COR-L47 (cell line): ENCODE measurements around the gene EID3.
"Not testable (repeated sequence)": the region's sequence is repeated elsewhere in the genome, so short reads cannot be mapped to it uniquely, and the experiment has no call there.

Experiments
- DNase-seq: peaks from one replicate; lab custom pipeline; 2025; lab: John Stamatoyannopoulos, UW

EID3 gene

DNA sequence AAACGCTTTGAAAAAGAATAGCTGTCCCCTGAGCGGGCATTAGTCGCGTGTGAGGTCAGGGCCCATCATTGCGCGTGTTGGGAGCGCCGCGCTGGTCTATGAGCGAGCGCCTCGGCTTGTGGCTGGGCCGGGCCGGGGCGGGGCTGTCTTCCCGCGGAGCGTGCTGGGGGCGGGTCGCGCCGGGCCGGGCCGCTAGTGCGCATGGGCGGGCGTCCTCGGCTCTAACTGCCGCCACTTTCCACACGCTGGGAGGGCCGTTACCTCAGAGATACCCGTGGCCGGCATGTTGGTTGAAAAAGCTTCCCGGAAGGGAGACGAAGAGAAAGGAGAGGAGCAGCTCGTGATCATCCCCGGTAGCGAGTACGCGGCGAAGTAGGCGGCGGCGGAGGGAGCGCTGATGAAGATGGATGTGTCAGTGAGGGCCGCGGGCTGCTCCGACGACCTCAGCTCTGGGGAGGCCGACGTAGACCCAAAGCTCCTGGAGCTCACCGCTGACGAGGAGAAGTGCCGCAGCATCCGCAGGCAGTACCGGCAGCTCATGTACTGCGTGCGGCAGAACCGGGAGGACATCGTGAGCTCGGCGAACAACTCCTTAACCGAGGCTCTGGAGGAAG, at the start of gene EID3:
Gene EID3 (plus strand): TSS at position 202 of the 614 bp plus-strand sequence. CDS start 196 bp downstream, at position 398.
- DNase-seq, result no peak

DNA sequence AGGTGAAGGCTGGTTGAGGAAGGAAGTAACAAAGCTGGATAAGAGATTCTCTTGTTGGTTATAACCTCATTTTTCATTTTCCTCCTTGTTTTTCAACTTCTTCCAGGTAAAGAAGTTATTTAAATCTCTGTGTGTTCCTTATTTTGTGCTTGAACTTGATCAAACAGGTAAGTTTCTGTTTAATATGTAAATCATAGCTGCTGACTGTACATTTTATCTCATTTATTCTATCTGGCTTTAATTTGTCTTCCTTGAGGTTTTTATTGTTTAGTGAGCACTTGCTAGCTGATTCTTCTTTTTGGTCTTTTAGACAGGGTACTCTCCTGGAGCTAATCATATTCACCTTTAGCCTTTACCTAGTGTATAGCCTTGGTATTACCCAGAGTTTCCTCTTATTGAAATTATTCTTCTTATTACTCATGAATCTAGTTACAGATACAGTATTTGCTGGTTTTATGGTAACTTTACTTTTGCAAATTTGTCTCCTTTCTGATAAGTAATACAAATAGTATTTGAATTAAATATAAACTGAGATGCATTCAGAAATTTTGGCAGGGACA, 45.5 kb upstream of the EID3 start:
- DNase-seq, result no peak

DNA sequence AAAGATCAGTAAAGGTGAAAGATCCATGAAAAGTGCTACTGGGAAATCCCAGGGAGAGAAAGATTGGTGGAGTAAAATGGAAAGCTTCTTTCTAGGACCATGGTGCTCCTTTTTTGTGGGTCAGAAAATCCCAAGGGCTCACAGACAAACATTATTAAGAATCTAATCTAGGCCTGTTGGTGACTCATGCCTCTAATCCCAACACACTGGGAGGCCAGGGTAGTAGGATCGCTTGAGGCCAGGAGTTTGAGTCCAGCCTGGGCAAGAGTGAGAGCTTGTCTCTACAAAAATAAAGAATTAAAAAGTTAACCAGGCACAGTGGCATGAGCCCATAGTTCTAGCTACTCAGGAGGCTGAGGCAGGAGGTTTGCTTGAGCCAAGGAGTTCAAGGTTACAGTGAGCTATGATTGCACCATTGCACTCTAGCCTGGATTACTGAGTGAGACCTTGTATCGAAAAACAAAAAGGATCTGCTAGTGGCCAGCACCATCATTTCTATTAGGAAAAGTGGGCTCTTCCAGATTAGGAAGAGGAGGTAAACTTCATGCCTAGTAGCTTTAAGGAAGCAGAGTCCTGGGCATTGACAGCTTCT, 45.0 kb upstream of the EID3 start:
- no peak for DNase-seq

GRCh38 chr12:104263026-104263425, 40.5 kb upstream of the EID3 start:
- DNase-seq, result no peak

GRCh38 chr12:104263580-104264358, 39.8 kb upstream of the EID3 start:
- DNase-seq, result no peak

DNA sequence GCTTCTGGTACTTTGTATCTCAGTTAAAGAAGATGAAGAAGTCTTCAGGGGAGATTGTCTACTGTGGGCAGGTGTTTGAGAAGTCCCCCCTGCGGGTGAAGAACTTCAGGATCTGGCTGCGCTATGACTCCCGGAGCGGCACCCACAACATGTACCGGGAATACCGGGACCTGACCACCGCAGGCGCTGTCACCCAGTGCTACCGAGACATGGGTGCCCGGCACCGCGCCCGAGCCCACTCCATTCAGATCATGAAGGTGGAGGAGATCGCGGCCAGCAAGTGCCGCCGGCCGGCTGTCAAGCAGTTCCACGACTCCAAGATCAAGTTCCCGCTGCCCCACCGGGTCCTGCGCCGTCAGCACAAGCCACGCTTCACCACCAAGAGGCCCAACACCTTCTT, 38.1 kb upstream of the EID3 start:
- not testable (repeated sequence) for DNase-seq

DNA sequence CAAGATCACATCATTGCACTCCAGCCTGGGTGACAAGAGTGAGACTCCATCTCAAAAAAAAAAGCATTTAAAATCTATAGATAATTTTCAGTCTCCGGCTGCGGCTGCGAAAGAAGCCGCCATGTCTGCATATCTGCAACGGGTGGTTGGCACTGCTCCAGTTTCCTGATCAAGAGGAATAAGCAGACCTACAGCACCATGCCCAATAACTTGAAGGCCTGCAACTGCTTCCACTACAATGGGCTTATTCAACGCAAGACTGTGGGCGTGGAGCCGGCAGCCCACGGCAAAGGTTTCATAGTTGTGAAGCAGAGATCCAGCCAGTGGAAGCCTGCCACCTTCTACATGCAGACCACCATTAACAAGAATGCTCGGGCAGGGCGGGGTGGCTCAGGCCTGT, 30.6 kb upstream of the EID3 start:
- no peak for DNase-seq

DNA sequence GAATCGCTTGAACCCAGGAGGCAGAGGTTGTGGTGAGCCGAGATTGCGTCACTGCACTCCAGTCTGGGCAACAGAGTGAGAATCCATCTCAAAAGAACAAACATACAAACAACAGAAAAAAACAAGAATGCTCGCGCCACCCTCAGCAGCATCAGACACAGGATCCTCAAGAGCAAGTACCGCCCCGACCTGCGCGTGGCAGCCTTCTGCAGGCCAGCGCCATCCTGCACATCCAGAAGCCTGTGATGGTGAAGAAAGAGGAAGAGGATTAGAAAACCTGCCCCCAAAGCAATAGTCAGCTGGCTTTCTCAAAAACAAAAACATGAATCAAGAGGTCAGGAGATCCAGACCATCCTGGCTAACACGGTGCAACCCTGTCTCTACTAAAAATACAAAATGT, 30.0 kb upstream of the EID3 start:
- no peak for DNase-seq

DNA sequence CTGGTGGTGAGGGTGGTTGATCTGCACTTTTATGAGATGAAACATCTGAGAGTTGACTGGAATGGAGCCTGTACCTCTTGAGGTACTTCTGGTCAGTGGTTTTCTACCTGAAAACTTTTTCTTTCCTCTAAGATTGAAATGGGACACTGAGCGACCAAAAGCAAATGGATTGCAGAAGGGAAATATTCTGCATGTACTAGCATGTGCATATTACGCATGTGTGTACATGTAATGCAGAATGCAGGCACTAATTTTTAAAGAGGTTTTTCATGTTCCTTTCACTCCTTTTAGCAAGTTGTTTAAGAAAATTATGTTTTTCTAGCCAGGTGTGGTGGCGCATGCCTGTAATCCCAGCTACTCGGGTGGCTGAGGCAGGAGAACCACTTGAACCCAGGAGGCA, 28.7 kb upstream of the EID3 start:
- no peak for DNase-seq

- DNase-seq, result no peak
These were observed 27.9 kb upstream of the EID3 start for GRCh38 chr12:104275689-104276088.

DNA sequence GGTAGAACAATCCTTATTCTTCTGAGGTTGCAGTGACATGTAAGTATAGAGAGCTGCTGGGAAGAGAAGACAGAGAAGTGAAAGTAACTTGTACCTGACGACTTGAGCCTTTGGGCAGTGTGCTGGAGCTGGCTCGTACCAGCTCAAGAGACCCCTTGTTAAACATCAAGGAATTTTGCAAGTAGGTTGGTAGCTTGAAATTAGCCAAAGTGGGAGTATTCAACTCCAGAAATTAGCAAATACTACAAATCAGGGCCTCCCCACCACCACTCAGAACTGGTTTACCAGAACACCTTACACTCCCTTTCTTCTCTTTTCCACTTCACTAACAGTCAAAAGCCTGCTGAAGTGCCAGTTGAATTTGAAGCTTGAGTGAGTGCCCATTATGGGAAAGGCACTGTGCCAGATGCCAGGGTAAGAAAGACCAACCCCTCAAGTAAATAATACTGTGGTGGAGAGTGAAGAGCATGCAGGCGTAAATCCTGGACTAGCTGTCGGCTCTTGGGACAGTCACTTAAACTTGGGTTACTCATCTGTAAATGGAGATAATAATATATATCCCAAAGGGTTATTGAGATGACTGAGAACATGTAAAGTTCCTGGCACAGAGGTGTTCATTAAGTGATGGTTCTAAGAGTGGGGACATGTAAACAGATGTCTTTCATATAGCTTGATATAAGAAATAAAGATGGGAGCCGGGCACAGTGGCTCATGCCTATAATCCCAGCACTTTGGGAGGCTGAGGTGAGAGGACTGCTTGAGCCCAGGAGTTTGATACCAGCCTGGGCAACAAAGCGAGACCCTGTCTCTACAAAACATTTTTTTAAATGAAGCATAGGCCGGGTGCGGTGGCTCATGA, 27.0 kb upstream of the EID3 start:
- peak; percentile 56 for DNase-seq

- no peak for DNase-seq
These were observed 24.4 kb upstream of the EID3 start for GRCh38 chr12:104279164-104279563.

DNA sequence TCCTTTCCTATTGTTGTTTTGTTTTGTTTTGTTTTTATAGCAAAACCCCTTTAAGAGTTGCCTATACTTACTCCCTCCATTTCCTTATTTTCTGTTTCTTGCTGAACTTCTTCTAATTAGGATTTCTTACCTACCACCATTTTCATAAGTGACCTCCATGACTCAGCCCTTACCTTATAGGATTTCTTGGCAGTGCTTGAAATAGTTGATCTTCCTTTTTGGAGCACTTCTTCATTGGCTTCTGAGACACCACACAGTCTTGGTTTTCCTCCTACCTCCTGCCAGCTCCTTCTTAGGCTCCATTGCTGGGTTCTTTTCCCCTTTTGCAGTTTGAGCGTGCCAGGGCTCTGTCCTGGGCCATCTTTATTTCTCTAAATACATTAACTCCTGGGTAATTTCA, 23.4 kb upstream of the EID3 start:
- DNase-seq, result no peak

DNA sequence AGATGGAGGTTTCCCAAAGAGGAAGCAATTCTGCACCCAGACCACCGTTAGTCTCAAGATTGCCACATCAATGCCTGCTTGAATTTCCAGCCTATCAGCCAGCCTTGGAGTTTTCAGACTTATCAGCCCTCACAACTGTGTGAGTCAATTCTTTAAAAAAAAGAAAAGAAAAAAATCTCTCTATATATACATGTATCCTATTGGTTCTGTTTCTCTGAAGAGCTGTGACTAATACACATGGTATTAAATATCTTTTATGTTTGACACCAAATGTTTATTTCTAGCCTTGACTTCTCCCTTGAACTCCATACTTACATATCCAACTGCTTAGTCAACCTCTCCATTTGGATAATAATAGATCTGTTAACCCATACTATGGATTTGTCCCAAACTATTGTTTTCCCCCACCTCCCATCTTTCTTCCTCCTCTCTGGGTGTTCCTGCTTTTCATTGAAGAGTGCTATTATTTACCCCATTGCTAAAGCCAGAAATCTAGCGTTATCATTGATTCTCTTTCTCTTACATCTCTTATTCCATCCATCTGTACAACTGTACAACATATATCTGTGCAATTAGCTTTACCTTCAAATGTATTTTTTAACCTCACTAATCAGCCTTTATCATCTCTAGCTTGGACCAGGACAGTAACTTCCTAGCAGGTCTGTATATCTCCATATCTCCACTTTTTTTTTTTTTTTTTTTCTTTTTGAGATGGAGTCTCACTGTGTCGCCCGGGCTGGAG, 22.7 kb upstream of the EID3 start:
- DNase-seq, result no peak

DNA sequence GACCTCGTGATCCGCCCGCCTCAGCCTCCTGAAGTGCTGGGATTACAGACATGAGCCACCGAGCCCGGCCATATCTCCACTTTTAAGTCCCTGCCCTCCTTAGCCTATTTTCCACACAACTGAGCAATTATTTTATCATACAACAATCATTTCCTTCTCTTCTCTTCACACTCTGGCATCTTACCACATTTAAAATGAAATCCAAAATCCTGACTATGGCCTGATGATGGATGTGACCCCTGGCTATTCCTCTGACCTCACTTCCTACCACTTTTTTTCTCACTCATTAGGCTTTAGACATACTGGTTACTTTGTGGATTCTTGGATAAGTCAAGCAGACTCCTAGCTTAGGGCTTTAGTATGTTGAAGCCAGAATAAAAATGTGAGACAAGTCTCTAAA, 21.9 kb upstream of the EID3 start:
- no peak for DNase-seq

GRCh38 chr12:104282109-104282508, 21.4 kb upstream of the EID3 start:
- no peak for DNase-seq

DNA sequence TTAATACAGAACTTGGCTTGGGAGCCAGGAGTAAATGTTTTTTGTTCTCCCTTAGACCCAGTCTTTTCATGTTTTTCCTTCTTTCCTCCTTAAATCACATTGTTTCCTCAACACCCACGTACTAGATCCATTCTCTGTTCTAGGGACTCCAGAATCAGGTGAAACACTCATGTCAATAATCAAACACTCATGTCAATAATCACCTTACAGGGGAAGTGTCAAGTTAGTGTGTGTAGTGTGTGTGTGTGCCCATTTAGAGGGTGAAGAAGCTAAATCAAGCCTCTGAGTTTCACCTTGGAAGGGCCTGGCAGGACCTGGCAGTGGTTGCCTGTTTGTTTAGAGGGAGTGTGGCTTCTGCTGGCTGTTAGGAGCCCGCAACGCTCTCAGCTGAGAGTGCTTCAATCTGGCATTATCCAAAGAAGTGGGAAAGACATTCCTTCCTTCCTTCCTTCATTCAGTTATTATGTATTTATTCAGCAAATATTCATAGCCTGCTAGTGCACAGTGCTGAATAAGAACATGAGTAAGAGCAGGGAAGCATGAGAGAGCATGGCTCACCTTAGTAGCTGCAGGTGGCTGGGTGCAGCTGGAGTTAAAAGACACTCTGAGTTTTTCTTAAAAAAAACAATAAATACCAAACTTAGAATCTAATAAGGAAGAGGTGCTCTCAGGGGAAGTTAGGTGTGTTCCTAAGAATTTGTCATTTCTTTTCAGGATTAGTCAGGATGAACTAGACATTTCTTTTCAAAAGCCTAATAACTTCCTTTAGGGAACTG, 17.6 kb upstream of the EID3 start:
- DNase-seq, result peak; percentile 17

GRCh38 chr12:104286516-104287482, 16.7 kb upstream of the EID3 start:
- peak; percentile 96 for DNase-seq

GRCh38 chr12:104288635-104289274, 14.8 kb upstream of the EID3 start:
- peak; percentile 81 for DNase-seq
